OCI-LY7 (cell line): ENCODE results near the gene SERTAD1.

Source experiments
- EZH2phosphoT487 ChIP-seq: fragments of 200-600 bp; sonication (generic); IDR thresholded peaks from 2 replicates; pipeline ENCODE4 v1.6.1; 2018; ENCODE audit warnings: low read depth, borderline replicate concordance, mild to moderate bottlenecking, mixed run types, antibody characterized with exemption, low read length, moderate library complexity, mixed read lengths
- TF ChIP-seq, protein P1 (sequence below): fragments of 200-600 bp; sonication (generic); conservative IDR thresholded peaks from 2 replicates; pipeline ENCODE4 v1.5.1; 2014; ENCODE audit warnings: mild to moderate bottlenecking, antibody characterized with exemption, low read length, moderate library complexity, mixed read lengths

DNA sequence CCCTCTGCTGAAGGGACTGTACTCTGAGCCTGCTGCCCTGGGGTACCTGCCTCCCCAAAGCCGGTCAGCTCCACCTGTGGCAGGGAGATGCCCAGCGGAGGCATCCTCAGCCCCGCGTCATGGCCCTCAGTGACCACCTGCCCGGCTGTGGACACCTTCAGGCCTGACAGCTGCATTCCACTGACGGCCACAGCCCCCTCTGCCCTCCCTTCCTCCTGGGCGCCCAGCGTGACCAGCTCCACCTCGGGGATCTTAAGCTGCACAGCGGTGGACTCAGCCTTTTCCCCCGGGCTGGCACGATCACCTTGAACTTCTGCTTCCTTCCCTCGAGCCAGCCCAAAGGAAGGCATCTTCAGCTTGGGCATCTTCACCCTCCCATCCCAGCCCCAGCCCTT is 31.0 kb downstream of the SERTAD1 start:
- TF ChIP-seq, protein P1, sequence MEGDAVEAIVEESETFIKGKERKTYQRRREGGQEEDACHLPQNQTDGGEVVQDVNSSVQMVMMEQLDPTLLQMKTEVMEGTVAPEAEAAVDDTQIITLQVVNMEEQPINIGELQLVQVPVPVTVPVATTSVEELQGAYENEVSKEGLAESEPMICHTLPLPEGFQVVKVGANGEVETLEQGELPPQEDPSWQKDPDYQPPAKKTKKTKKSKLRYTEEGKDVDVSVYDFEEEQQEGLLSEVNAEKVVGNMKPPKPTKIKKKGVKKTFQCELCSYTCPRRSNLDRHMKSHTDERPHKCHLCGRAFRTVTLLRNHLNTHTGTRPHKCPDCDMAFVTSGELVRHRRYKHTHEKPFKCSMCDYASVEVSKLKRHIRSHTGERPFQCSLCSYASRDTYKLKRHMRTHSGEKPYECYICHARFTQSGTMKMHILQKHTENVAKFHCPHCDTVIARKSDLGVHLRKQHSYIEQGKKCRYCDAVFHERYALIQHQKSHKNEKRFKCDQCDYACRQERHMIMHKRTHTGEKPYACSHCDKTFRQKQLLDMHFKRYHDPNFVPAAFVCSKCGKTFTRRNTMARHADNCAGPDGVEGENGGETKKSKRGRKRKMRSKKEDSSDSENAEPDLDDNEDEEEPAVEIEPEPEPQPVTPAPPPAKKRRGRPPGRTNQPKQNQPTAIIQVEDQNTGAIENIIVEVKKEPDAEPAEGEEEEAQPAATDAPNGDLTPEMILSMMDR = no peak
- TF ChIP-seq EZH2phosphoT487 = no peak
